Immature natural killer cell (primary cell): ENCODE measurements around the gene BABAM1. TPM values are rescaled to one million over a fixed set of nuclear protein-coding genes. Genes with fewer than 3 reads are reported as not detected.

Source experiments
- DNase-seq, 3 donors: peaks; one replicate each; pipeline ENCODE4 v3.0.0; 2022; ENCODE audit warnings: mixed read lengths in 1 of 3
- H3K27ac Mint-ChIP-seq, 6 donors: one replicate each; pipeline ENCODE4 v1.8.0; 2020; ENCODE audit warnings: mixed read lengths in 6 of 6, mild to moderate bottlenecking in 5 of 6, inconsistent platforms in 4 of 6, moderate library complexity in 3 of 6
- H3K27me3 Mint-ChIP-seq, 3 donors: one replicate each; pipeline ENCODE4 v1.8.0; 2020 to 2021; ENCODE audit warnings: low read depth in 3 of 3, mild to moderate bottlenecking in 3 of 3, mixed read lengths in 3 of 3, moderate library complexity in 3 of 3, inconsistent platforms in 1 of 3
- H3K36me3 Mint-ChIP-seq, 3 donors: one replicate each; pipeline ENCODE4 v1.8.0; 2020; ENCODE audit warnings: mixed read lengths in 3 of 3, inconsistent platforms in 2 of 3, mild to moderate bottlenecking in 2 of 3
- H3K4me1 Mint-ChIP-seq, 2 donors: one replicate each; pipeline ENCODE4 v1.8.0; 2020; ENCODE audit warnings: inconsistent platforms in 2 of 2, mild to moderate bottlenecking in 2 of 2, mixed read lengths in 2 of 2, moderate library complexity in 1 of 2
- H3K4me3 Mint-ChIP-seq, 5 donors: one replicate each; pipeline ENCODE4 v1.8.0; 2020; ENCODE audit warnings: mild to moderate bottlenecking in 5 of 5, mixed read lengths in 5 of 5, inconsistent platforms in 3 of 5, moderate library complexity in 3 of 5
- H3K9me3 Mint-ChIP-seq, 6 donors: one replicate each; pipeline ENCODE4 v1.8.0; 2020; ENCODE audit warnings: mild to moderate bottlenecking in 6 of 6, mixed read lengths in 6 of 6, inconsistent platforms in 4 of 6, moderate library complexity in 3 of 6
- polyA plus RNA-seq, 3 donors: library from polyadenylated mRNA; unstranded; fragments of 300-500 nt; fragmentation: Illumina TruSeq; gene quantifications; one replicate each; pipeline ENCODE4 v1.2.3, GENCODE V29; 2021

The BABAM1 gene
- polyA plus RNA-seq, 3 donors from 2014 or later: 135 to 218 (median 141) TPM

GRCh38 chr19:17305517-17306284 is 38.5 kb downstream of the BABAM1 start, which contains the start of gene MRPL34:
Gene MRPL34, plus strand, starts transcription at chr19:17305872. Its CDS starts 21 bp downstream, at chr19:17305893.
- peak; percentile 96 to 97 (median 96) for DNase-seq
- H3K36me3 Mint-ChIP-seq: no peaks in the 10 kb centered on the region
- peak within 1 kb of the TSS; percentile 88 to 92 (median 88) for H3K4me3 Mint-ChIP-seq
- peaks cover 6 to 11% (median 9%) of the 10 kb centered on the region in 3 donors for H3K27me3 Mint-ChIP-seq
- H3K27ac Mint-ChIP-seq: peak within 1 kb of the TSS; percentile 82 to 93 (median 90)
- H3K4me1 Mint-ChIP-seq: peaks cover 60% of the 10 kb centered on the region in 2 donors
- H3K9me3 Mint-ChIP-seq: no peaks in the 10 kb centered on the region

- peaks cover 62 to 63% of the 10 kb centered on the region in 2 donors for H3K4me1 Mint-ChIP-seq
- peaks cover 6 to 11% (median 9%) of the 10 kb centered on the region in 3 donors for H3K27me3 Mint-ChIP-seq
- H3K9me3 Mint-ChIP-seq: no peaks in the 10 kb centered on the region
- DNase-seq: no peak
- no peaks in the 10 kb centered on the region for H3K36me3 Mint-ChIP-seq
- peak overlapping the region; percentile 88 to 92 (median 88) for H3K4me3 Mint-ChIP-seq
- peak overlapping the region; percentile 56 to 89 (median 84) for H3K27ac Mint-ChIP-seq
Measured at GRCh38 chr19:17306285-17306714, 39.1 kb downstream of the BABAM1 start.

GRCh38 chr19:17307876-17308377 is 40.7 kb downstream of the BABAM1 start:
- peak overlapping the region in 4 of 6 donors; percentile 32 to 85 (median 68) for H3K27ac Mint-ChIP-seq
- H3K4me3 Mint-ChIP-seq: peak overlapping the region; percentile 21 to 71 (median 64)
- peaks cover 6 to 11% (median 9%) of the 10 kb centered on the region in 3 donors for H3K27me3 Mint-ChIP-seq
- peaks cover 59 to 63% of the 10 kb centered on the region in 2 donors for H3K4me1 Mint-ChIP-seq
- H3K9me3 Mint-ChIP-seq: no peaks in the 10 kb centered on the region
- no peaks in the 10 kb centered on the region for H3K36me3 Mint-ChIP-seq
- no peak for DNase-seq

GRCh38 chr19:17309198-17309964 is 42.1 kb downstream of the BABAM1 start, which contains the start of gene DDA1:
Gene DDA1, plus strand, starts transcription at chr19:17309563. Its CDS starts 92 bp downstream, at chr19:17309655.
- peaks cover 6 to 11% (median 9%) of the 10 kb centered on the region in 3 donors for H3K27me3 Mint-ChIP-seq
- DNase-seq: peak; percentile 99
- H3K9me3 Mint-ChIP-seq: no peaks in the 10 kb centered on the region
- H3K27ac Mint-ChIP-seq: peak within 1 kb of the TSS; percentile 85 to 97 (median 94)
- H3K4me3 Mint-ChIP-seq: peak within 1 kb of the TSS; percentile 88 to 99 (median 95)
- H3K36me3 Mint-ChIP-seq: no peaks in the 10 kb centered on the region
- peaks cover 50 to 51% of the 10 kb centered on the region in 2 donors for H3K4me1 Mint-ChIP-seq

GRCh38 chr19:17309965-17310461 is 42.8 kb downstream of the BABAM1 start:
- Mint-ChIP-seq H3K9me3 (no peaks in the 10 kb centered on the region), H3K36me3 (no peaks in the 10 kb centered on the region), H3K27ac (peak overlapping the region; percentile 85 to 97 (median 94)), H3K27me3 (peaks cover 6 to 10% (median 9%) of the 10 kb centered on the region in 3 donors), H3K4me3 (peak overlapping the region; percentile 88 to 99 (median 95)), H3K4me1 (peaks cover 44 to 45% of the 10 kb centered on the region in 2 donors)
- no peak for DNase-seq

GRCh38 chr19:17311455-17312188 is 44.4 kb downstream of the BABAM1 start:
- Mint-ChIP-seq H3K9me3 (no peaks in the 10 kb centered on the region), H3K4me3 (peak overlapping the region; percentile 14 to 61 (median 46)), H3K36me3 (no peaks in the 10 kb centered on the region), H3K27me3 (peaks cover 5 to 9% (median 6%) of the 10 kb centered on the region in 3 donors), H3K4me1 (peaks cover 30 to 34% of the 10 kb centered on the region in 2 donors), H3K27ac (peak overlapping the region in 4 of 6 donors; percentile 40 to 80 (median 44))
- no peak for DNase-seq

GRCh38 chr19:17312189-17313113 is 45.2 kb downstream of the BABAM1 start:
- H3K27ac Mint-ChIP-seq: no peak overlapping the region

GRCh38 chr19:17314007-17314593 is 46.9 kb downstream of the BABAM1 start:
- no peak overlapping the region for H3K27ac Mint-ChIP-seq
- no peak for DNase-seq
- no peaks in the 10 kb centered on the region for H3K9me3 Mint-ChIP-seq
- H3K4me1 Mint-ChIP-seq: peaks cover 17 to 25% of the 10 kb centered on the region in 2 donors
- H3K27me3 Mint-ChIP-seq: peaks cover 4 to 5% (median 4%) of the 10 kb centered on the region in 3 donors
- no peaks in the 10 kb centered on the region for H3K36me3 Mint-ChIP-seq
- no peak overlapping the region for H3K4me3 Mint-ChIP-seq

More at GRCh38 chr19:17312189-17313113, 45.2 kb downstream of the BABAM1 start:
- Mint-ChIP-seq H3K27me3 (peaks cover 5 to 9% (median 6%) of the 10 kb centered on the region in 3 donors), H3K4me3 (no peak overlapping the region), H3K4me1 (peaks cover 28 to 32% of the 10 kb centered on the region in 2 donors), H3K36me3 (no peaks in the 10 kb centered on the region), H3K9me3 (no peaks in the 10 kb centered on the region)
- DNase-seq: no peak

- Mint-ChIP-seq H3K4me3 (no peak overlapping the region), H3K9me3 (no peaks in the 10 kb centered on the region), H3K27me3 (peaks cover 2 to 5% (median 3%) of the 10 kb centered on the region in 3 donors), H3K36me3 (peaks cover 0 to 13% (median 4%) of the 10 kb centered on the region in 3 donors), H3K4me1 (peaks cover 0 to 8% of the 10 kb centered on the region in 2 donors), H3K27ac (no peak overlapping the region)
- DNase-seq: no peak
Measured at GRCh38 chr19:17318966-17319365, 51.7 kb downstream of the BABAM1 start.

- Mint-ChIP-seq H3K9me3 (no peaks in the 10 kb centered on the region), H3K4me1 (peaks cover 0 to 8% of the 10 kb centered on the region in 2 donors), H3K27me3 (peaks cover 2 to 5% (median 3%) of the 10 kb centered on the region in 3 donors), H3K36me3 (peaks cover 0 to 13% (median 4%) of the 10 kb centered on the region in 3 donors), H3K27ac (no peak overlapping the region), H3K4me3 (no peak overlapping the region)
- no peak for DNase-seq
Measured at GRCh38 chr19:17319473-17320238, 52.4 kb downstream of the BABAM1 start.

GRCh38 chr19:17320435-17320834 is 53.2 kb downstream of the BABAM1 start:
- Mint-ChIP-seq H3K9me3 (no peaks in the 10 kb centered on the region), H3K4me1 (peaks cover 0 to 8% of the 10 kb centered on the region in 2 donors), H3K27me3 (peaks cover 2 to 5% (median 3%) of the 10 kb centered on the region in 3 donors), H3K27ac (no peak overlapping the region), H3K36me3 (peaks cover 0 to 13% (median 4%) of the 10 kb centered on the region in 3 donors), H3K4me3 (no peak overlapping the region)
- DNase-seq: no peak
